ENCODE measurements around the gene CELA1. TPM values are rescaled to one million over a fixed set of nuclear protein-coding genes. Genes with fewer than 3 reads are reported as not detected.
"Not testable (repeated sequence)": the region's sequence is repeated elsewhere in the genome, so short reads cannot be mapped to it uniquely, and the experiment has no call there.

CELA1 gene
- total RNA-seq, 1 donor from 2014 or later: not detected

- no peak for DNase-seq
- intact Hi-C loops (cut with DNase I): no loop called here
- no peak for ATAC-seq
- no peak for TF ChIP-seq CTCF (IDR thresholded peaks at IDR 0.05)
- Histone ChIP-seq H3K4me1 (peaks cover 3% of the 10 kb centered on the region), H3K27ac (no peak overlapping the region), H3K36me3 (no peaks in the 10 kb centered on the region), H3K4me3 (no peak overlapping the region), H3K27me3 (ENCODE audit: low read depth) (no peaks in the 10 kb centered on the region), H3K9me3 (no peaks in the 10 kb centered on the region)
These were observed 4.1 kb downstream of the CELA1 start for GRCh38 chr12:51342416-51342815.

DNA sequence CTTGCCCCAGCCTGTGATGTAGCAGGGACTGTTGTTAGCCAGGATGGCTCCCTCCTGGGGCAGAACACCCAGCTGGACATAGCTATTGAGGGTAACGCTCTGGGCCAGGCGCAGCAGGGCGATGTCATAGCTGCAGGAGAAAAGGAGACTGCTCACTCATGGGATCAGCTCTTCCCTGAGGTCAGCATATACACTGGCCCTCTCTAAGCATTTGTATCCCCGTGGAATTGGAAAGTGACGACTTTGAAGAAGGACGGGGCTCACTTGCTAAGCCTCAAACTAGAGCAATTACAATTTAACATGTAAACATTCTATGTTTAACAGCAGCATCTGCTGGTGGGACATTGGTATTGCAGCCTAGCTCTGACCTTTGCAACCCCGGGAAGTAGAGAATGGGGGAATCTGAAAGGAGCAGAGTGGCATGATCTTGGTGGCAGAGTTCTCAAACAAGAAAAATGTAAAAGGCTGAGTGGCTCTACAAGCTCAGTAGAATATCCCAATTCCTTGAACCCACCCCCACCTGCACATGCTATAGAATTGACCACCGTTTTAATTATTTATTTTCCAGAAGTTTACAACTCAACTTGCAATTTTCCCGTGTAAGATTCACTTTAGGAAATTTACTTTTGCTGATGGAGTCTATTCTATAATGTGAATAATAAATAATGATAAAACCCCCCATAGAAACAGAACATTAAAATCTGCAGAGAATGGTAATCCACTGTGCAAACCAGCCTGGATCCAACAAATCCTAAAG lies 5.0 kb downstream of the CELA1 start:
- H3K27ac ChIP-seq: peak overlapping the region; percentile 9
- ATAC-seq: peak; percentile 90 to 92
- peak; percentile 97 for TF ChIP-seq CTCF (IDR thresholded peaks at IDR 0.05)
- intact Hi-C loops (cut with DNase I): loop anchor here (2.0 kb wide), 1 partner anchor 73 kb away; no protein-coding TSS in a partner anchor
- no peaks in the 10 kb centered on the region for H3K9me3 ChIP-seq
- H3K4me3 ChIP-seq: peak overlapping the region; percentile 30
- peak; percentile 53 for DNase-seq
- H3K27me3 ChIP-seq (ENCODE audit: low read depth): no peaks in the 10 kb centered on the region
- H3K36me3 ChIP-seq: no peaks in the 10 kb centered on the region
- H3K4me1 ChIP-seq: peaks cover 3% of the 10 kb centered on the region

DNA sequence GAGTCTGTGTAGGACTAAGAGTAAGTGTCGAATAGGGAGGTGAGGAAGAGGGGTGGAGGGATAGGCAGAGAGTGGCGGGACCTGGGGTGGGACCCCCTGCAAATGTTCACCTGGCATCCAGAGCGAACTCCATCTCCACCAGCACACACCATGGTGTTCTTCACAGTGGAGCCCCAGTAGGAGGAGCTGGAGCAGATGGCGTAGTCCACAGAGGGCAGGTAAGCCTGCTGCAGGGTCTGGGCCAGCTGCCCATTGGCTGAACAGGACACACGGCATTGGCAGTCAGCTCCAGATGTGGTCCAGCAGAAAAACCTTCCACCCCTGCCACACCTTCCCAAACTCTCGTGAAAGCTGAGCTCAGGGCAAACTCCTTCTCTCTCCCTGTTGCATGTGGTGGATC lies 6.7 kb downstream of the CELA1 start:
- peaks cover 8% of the 10 kb centered on the region for H3K4me1 ChIP-seq
- no peaks in the 10 kb centered on the region for H3K9me3 ChIP-seq
- ATAC-seq (no peak), DNase-seq (no peak)
- TF ChIP-seq CTCF (IDR thresholded peaks at IDR 0.05): no peak
- no peaks in the 10 kb centered on the region for H3K27me3 ChIP-seq (ENCODE audit: low read depth)
- H3K4me3 ChIP-seq: no peak overlapping the region
- intact Hi-C loops (cut with DNase I): loop anchor here (2.0 kb wide), 1 partner anchor 71 kb away; no protein-coding TSS in a partner anchor
- no peaks in the 10 kb centered on the region for H3K36me3 ChIP-seq
- H3K27ac ChIP-seq: no peak overlapping the region

DNA sequence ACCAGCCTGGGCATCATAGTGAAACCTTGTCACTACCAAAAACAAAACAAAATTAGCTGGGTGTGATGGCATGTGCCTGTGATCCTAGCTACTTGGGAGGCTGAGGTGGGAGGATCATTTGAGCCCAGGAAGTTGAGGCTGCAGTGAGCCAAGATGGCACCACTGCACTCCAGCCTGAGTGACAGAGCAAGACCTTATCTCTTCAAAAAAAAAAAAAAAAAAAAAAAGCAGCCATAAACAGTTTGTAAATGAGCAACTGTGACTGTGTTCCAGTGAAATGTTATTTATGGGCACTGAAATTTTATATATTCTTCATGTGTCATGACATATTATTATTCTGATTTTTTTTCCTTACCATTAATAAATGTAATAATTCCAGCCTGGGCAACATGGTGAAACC lies 9.1 kb downstream of the CELA1 start:
- H3K36me3 ChIP-seq; ATAC-seq; H3K27me3 ChIP-seq (ENCODE audit: low read depth); intact Hi-C loops (cut with DNase I); H3K27ac ChIP-seq; DNase-seq; H3K4me3 ChIP-seq; H3K9me3 ChIP-seq; H3K4me1 ChIP-seq: not testable (repeated sequence)

DNA sequence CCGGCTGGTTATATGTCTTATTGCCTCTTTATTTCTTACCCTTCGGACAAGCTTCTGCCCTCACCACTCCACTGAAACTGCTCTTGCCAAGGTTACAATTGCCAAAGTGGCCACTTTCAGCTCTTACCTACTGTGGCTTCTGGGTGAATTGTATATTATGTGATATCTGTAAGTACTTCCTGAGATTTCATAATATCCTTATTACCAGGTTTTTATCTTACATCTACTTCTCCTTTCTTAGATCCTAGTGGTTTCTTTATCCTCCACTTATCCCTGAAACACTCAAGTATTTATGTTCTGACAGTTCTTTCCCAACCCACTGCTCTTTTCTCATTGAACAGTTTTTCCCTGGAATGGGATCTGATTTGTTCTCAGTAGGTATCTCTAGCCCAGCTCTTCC lies 10.5 kb downstream of the CELA1 start:
- Histone ChIP-seq H3K27ac (no peak overlapping the region), H3K4me3 (no peak overlapping the region), H3K36me3 (no peaks in the 10 kb centered on the region), H3K27me3 (ENCODE audit: low read depth) (no peaks in the 10 kb centered on the region), H3K4me1 (peaks cover 5% of the 10 kb centered on the region), H3K9me3 (no peaks in the 10 kb centered on the region)
- ATAC-seq (peak; percentile 77 to 85), DNase-seq (no peak)
- no peak for TF ChIP-seq CTCF (IDR thresholded peaks at IDR 0.05)
- intact Hi-C loops (cut with DNase I): no loop called here

DNA sequence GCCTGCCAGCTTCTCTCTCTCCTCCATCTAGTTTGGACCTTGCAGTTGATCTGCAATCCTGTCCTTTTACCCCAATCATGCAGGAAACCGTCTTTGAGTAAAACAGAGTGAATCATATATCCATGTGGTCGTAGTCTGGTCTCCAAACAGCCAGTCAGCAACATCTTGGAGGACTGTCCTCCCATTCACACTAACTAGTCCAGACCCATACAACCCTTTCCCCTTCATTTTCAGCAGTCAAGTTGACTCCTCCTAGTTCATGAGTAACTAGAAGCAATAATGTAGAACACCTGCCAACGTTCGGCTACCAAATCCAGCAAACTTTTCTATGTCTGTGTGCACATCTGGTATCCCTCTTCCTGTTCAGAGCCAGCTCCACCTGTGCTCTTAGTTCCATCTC lies 11.7 kb downstream of the CELA1 start:
- ATAC-seq: no peak
- Histone ChIP-seq H3K27me3 (ENCODE audit: low read depth) (no peaks in the 10 kb centered on the region), H3K27ac (no peak overlapping the region), H3K36me3 (no peaks in the 10 kb centered on the region), H3K4me1 (peaks cover 6% of the 10 kb centered on the region), H3K9me3 (no peaks in the 10 kb centered on the region), H3K4me3 (no peak overlapping the region)
- intact Hi-C loops (cut with DNase I): no loop called here
- no peak for TF ChIP-seq CTCF (IDR thresholded peaks at IDR 0.05)
- DNase-seq: no peak
